Skeletal muscle cell (primary cell): Measurements from ENCODE around the gene STXBP6.
A peak's percentile ranks its signal among the peaks of the same experiment; 100 is the strongest.
"Not testable (repeated sequence)": the region's sequence is repeated elsewhere in the genome, so short reads cannot be mapped to it uniquely, and the experiment has no call there.

Experiments
- DNase-seq: peaks from one replicate; pipeline ENCODE4 v3.0.0-alpha.2; 2010; ENCODE audit warnings: low read depth
- H3K4me3 ChIP-seq: 2 replicates; pipeline ENCODE4 v1.5.1; 2011; ENCODE audit warnings: low read depth, mild to moderate bottlenecking, control low read depth, low read length, moderate library complexity

STXBP6 gene

GRCh38 chr14:24937300-24937699 lies 112.6 kb downstream of the STXBP6 start:
- H3K4me3 ChIP-seq = no peak overlapping the region
- DNase-seq = no peak

DNA sequence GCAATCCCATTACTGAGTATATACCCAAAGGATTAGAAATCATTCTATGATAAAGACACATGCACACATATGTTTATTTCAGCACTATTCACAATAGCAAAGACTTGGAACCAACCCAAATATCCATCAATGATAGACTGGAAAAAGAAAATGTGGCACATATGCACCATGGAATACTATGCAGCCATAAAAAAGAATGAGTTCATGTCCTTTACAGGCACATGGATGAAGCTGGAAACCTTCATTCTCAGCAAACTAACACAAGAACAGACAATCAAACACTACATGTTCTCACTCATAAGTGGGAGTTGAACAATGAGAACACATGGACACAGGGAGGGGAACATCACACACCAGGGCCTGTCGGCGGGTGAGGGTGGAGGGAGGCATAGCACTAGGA lies 113.2 kb downstream of the STXBP6 start:
- not testable (repeated sequence) for DNase-seq, H3K4me3 ChIP-seq

GRCh38 chr14:24935796-24936195 lies 114.2 kb downstream of the STXBP6 start:
- no peak overlapping the region for H3K4me3 ChIP-seq
- no peak for DNase-seq

GRCh38 chr14:24928386-24928900 lies 121.5 kb downstream of the STXBP6 start:
- DNase-seq = no peak

DNA sequence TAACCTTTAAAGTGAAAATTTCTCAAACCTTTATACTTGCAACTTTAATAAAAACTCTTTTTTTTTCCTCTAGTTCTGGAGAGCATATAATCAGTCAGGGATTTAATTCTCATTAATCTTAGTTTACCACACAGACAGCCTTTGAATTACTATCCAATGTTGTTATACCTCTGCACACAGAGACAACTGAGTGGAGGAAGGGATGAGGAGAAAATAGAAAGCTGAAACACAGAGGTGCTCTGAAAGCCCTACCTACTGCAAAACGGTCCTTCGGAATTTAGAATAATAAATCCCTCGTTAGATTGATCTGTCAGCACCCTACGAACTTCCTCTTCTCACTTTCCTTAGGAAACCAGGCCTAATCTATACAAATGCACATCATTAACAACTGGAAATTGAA lies 122.1 kb downstream of the STXBP6 start:
- H3K4me3 ChIP-seq = no peak overlapping the region
- no peak for DNase-seq

More at GRCh38 chr14:24928386-24928900, 121.5 kb downstream of the STXBP6 start:
- no peak overlapping the region for H3K4me3 ChIP-seq

- DNase-seq = no peak
- H3K4me3 ChIP-seq = no peak overlapping the region
Observed at GRCh38 chr14:24925771-24926374, 124.1 kb downstream of the STXBP6 start.

DNA sequence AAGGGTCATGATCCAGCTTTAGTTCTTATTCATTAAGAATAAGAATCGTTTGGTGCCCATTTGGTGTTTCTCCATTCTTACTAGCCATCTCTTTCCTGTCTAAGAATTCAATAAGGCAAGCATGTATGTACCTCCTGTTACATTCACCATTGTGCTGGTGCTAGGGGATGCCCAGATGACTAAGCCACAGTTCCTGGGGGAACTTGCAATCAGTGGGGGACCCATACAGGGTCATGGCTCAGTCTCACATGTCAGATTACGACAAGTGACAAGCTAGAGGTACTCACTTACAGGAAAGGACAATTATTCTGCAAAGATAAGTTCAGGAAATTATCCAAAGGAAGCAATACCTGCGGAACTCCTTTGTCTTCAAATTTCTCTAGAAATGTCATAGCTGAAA lies 125.4 kb downstream of the STXBP6 start:
- H3K4me3 ChIP-seq = no peak overlapping the region
- DNase-seq = no peak

DNA sequence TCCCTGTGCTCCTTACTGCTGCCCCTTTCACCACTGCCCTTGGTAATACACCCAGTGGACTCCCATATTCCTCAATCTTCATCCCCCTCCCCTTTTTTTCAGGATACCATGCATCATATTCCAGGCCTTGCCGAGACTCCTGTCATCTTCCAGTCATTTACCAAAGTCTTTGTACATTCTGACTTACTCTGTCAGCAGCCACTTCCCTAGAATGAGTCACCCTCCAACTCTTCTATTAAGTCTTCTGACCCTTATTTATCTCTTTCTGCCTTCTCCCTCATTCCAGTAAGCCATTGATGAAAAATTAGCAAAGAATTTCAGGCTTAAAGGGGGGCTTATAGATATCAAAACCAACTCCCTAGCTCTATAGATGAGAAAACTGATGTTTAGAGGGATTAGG lies 128.0 kb downstream of the STXBP6 start:
- DNase-seq = peak; percentile 16
- no peak overlapping the region for H3K4me3 ChIP-seq

DNA sequence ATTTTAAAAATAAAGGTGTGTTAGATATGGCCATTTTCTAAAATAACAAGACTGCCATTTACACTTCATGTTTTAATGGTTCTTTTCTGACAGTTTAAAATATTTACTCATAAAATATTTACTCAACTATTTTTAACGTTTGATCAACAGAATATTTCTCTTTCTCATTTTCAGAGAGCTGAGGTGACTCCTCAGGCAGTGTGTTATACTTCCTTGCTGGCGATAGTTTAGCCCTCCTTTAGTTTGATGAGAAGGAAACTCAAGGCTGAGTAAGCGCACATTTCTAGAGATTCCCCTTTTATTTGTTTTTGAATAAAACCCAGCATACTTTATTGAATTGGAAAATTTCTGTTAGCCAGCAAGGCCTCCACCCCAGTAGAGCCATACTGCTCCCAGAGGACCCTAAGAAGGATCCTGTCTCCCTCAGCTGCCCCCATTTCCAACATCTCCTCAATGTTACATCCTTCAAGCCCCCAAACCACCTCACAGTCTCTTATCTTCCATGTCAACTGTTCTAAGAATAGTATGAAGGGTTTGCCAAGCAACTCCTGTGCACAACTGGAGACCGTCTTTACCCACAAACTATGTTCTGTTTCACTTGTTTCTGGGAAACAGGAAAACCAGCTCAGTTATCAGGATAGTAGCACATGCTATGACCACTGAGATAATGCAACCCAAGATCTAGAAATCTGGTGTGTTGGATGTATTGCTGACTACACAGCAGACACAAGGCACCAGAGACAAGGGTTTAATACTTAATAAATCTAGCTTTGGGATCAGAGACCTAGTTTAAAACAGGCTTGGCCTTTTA lies 129.5 kb downstream of the STXBP6 start:
- DNase-seq = no peak
- no peak overlapping the region for H3K4me3 ChIP-seq

DNA sequence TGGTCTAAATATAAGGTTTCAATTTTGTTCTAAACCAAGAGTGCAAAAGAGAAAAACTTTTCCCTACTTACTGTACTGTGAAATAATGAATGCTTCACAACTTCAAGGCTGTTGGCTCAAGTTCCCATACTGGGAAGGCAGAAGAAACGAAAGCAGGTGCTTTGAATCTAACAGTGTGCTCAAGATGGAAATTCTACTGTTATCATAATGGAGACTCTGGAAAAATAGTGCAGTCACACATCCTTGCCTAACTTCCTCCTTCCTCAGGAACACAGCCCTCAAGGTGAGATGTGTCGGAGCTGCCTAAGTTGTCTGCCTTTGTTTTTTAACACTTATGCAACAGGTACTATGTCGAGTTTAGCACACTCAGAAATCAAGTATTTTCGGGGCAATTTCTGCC lies 131.1 kb downstream of the STXBP6 start:
- no peak for DNase-seq
- no peak overlapping the region for H3K4me3 ChIP-seq

GRCh38 chr14:24915958-24916595 lies 133.9 kb downstream of the STXBP6 start:
- no peak for DNase-seq
- H3K4me3 ChIP-seq = no peak overlapping the region

- no peak for DNase-seq
- H3K4me3 ChIP-seq = no peak overlapping the region
Observed at GRCh38 chr14:24915403-24915921, 134.5 kb downstream of the STXBP6 start.

- H3K4me3 ChIP-seq = no peak overlapping the region
- no peak for DNase-seq
Observed at GRCh38 chr14:24913746-24914145, 136.2 kb downstream of the STXBP6 start.

- DNase-seq = no peak
- H3K4me3 ChIP-seq = no peak overlapping the region
Observed at GRCh38 chr14:24913021-24913420, 136.9 kb downstream of the STXBP6 start.

GRCh38 chr14:24911324-24912109 lies 138.4 kb downstream of the STXBP6 start:
- H3K4me3 ChIP-seq = no peak overlapping the region
- DNase-seq = peak; percentile 80

GRCh38 chr14:24910408-24910986 lies 139.4 kb downstream of the STXBP6 start:
- no peak overlapping the region for H3K4me3 ChIP-seq

DNA sequence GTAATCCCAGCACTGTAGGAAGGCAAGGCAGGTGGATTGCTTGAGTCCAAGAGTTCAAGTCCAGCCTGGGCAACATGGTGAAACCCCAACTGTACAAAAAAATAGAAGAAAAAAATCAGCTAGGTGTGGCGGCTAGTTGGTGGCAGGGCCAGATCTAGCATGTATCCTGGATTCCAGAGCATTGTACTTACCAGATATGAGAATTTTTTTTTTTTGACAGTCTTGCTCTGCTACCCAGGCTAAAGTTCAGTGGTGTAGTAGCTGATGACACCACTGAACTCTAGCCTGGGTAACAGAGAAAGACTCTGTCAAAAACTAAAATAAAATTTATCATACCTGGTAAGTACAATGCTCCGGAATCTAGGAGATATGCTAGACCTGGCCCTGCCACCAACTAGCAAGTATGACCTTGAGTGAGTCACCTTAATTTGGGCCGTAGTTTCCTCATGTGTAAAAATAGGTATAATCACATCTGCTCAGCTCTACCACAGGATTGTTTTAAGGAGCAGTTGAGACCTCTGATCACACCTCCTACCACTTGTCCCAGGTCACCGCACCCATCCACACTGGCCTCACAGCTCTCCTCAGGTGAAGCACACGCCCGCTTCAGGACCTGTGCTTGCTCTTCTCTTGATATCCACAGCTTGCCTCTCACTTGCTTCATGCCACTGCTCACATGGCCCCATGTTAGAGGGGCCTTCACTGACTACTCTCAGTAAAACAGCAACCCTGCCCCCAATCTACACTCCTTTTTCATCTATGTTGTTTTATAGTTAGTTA lies 140.2 kb downstream of the STXBP6 start:
- H3K4me3 ChIP-seq = no peak overlapping the region
- no peak for DNase-seq

More at GRCh38 chr14:24910408-24910986, 139.4 kb downstream of the STXBP6 start:
- no peak for DNase-seq

DNA sequence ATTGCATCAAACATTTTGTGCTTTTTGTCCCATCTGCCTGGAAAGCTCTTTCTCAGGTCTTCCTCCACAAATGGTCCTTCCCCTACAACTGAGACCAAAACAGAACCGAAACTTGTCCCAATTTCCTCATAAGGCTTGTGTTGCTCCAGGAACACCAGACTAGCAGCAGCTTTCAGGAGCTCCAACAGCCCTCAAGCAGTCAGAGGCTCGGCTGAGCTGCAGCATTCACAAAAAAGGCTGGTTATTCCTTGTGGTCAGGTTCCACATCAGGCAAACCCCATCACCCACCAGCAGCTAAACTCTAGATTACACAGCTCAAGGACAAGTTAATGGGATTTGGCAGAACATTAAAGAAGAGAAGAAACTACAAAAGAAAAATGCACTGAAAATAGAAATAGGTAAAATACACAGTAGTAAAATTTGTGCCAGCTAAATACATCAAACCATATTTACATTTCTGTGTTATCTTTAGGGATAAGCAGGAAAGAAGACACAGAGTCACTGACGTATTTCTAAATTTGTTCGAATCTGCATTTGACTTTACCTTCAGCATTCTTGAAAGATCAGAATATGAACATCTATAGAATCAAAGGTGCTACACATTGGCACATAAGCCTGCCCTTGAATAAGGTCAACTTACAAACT lies 141.2 kb downstream of the STXBP6 start:
- no peak for DNase-seq
- no peak overlapping the region for H3K4me3 ChIP-seq
